Measurements from ENCODE around the gene TNIK.

- TF ChIP-seq POLR2AphosphoS5 (IDR thresholded peaks at IDR 0.05) (no peak), CTCF (IDR thresholded peaks at IDR 0.05) (no peak), POLR2A (IDR thresholded peaks at IDR 0.05) (no peak)
Measured at GRCh38 chr3:171168086-171168485, 292.1 kb downstream of the TNIK start.

All from stomach (tissue), 4 donors.